ENCODE measurements around the gene WFDC12.

Gene WFDC12

GRCh38 chr20:45114465-45115385 lies 9.5 kb downstream of the WFDC12 start, which contains the start of gene WFDC5:
Gene WFDC5, minus strand, starts transcription at chr20:45115174. Its CDS starts 91 bp downstream, at chr20:45115083.
- DNase-seq = no peak

- DNase-seq = no peak
Measured at GRCh38 chr20:45113865-45114264, 10.4 kb downstream of the WFDC12 start.

- no peak for DNase-seq
Measured at GRCh38 chr20:45112754-45113153, 11.5 kb downstream of the WFDC12 start.

- peak; percentile 37 for DNase-seq
Measured at GRCh38 chr20:45111799-45112471, 12.3 kb downstream of the WFDC12 start.

- DNase-seq = no peak
Measured at GRCh38 chr20:45111285-45111684, 13.0 kb downstream of the WFDC12 start.

GRCh38 chr20:45110301-45110700 lies 14.0 kb downstream of the WFDC12 start:
- no peak for DNase-seq

- no peak for DNase-seq
Measured at GRCh38 chr20:45109634-45110033, 14.6 kb downstream of the WFDC12 start.

GRCh38 chr20:45105317-45105716 lies 18.9 kb downstream of the WFDC12 start:
- DNase-seq = no peak

GRCh38 chr20:45104786-45105185 lies 19.5 kb downstream of the WFDC12 start:
- no peak for DNase-seq

GRCh38 chr20:45103072-45103471 lies 21.2 kb downstream of the WFDC12 start:
- DNase-seq = no peak

- DNase-seq = no peak
Measured at GRCh38 chr20:45101333-45101850, 22.9 kb downstream of the WFDC12 start.

- no peak for DNase-seq
Measured at GRCh38 chr20:45100563-45101245, 23.6 kb downstream of the WFDC12 start, which contains the start of gene KCNS1. Gene KCNS1, minus strand, starts transcription at chr20:45101127. Its CDS starts 1,891 bp downstream, at chr20:45099236.

GRCh38 chr20:45098103-45098773 lies 26.0 kb downstream of the WFDC12 start:
- peak; percentile 50 for DNase-seq

- DNase-seq = peak; percentile 72
Measured at GRCh38 chr20:45097485-45098102, 26.7 kb downstream of the WFDC12 start.

- DNase-seq = no peak
Measured at GRCh38 chr20:45096781-45097180, 27.5 kb downstream of the WFDC12 start.

- DNase-seq = peak; percentile 71
Measured at GRCh38 chr20:45095805-45096238, 28.4 kb downstream of the WFDC12 start.

GRCh38 chr20:45094864-45095574 lies 29.2 kb downstream of the WFDC12 start:
- DNase-seq = no peak

- no peak for DNase-seq
Measured at GRCh38 chr20:45094201-45094600, 30.1 kb downstream of the WFDC12 start.

GRCh38 chr20:45092898-45093297 lies 31.4 kb downstream of the WFDC12 start:
- no peak for DNase-seq

- no peak for DNase-seq
Measured at GRCh38 chr20:45091366-45091765, 32.9 kb downstream of the WFDC12 start.

- no peak for DNase-seq
Measured at GRCh38 chr20:45090481-45090880, 33.8 kb downstream of the WFDC12 start.
